GM19452 (cell line): Measurements from ENCODE around the gene DPF1.
"Not testable (repeated sequence)": the region's sequence is repeated elsewhere in the genome, so short reads cannot be mapped to it uniquely, and the experiment has no call there.

Experiments
- ATAC-seq: cut with Tn5 transposase; IDR thresholded peaks from one replicate; pipeline ENCODE4 v1.9.1; 2021; ENCODE audit not compliant: unreplicated experiment

The DPF1 gene

DNA sequence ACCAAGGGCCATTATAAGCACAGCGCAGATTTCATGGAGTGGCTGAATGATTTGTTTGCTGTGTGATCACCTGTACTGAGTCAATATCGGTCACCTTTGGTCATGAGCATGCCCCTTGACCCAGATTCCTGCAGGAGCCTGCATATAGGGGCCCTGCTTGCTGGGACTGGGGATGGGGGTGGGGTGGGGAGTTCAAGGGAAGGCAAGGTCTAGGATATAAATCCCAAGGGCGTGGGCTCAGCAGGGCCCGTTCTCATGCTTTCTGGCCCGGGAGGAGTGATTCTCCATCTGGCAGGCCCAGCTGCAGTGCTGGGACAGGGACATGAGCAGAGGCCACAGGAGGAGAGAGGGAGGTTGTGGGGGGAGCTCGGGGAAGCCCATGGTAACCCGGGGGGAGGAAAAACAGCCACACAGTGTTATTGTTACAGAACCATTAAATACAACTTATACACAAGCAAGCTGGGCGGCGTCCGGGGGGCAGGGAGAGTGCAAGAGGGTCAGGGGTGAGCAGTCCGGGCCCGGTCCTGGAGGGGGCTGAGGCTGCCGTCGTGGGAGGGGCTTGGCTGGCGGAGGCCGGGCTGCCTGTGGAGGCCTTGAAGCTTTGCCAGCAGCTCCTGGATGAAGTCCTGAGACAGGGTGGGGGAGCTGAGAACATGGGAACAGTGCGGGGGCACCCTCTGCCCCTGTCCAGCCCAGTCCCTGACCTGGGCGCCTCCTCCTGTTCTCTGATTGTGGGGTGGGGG, 27.0 kb upstream of the DPF1 start:
- no peak for ATAC-seq

DNA sequence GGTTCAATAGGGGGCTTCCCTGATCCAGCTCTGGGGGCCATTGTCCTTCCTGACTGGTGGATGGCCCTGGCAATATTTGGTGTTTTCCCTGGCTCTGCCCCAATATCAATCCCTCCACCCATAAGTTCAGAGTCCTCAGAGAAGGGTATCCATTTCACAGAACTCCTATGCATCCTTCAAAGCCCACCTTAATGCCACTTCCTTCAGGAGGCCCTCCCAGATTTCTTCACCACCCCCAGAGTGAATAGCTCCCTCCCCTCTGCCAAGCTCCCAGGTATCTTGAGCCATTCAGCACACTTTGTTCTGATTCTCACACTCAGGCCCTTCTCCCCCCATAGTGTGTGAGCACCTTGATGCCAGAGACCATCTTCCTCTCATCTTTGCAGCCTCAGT, 26.4 kb upstream of the DPF1 start:
- ATAC-seq, result no peak

DNA sequence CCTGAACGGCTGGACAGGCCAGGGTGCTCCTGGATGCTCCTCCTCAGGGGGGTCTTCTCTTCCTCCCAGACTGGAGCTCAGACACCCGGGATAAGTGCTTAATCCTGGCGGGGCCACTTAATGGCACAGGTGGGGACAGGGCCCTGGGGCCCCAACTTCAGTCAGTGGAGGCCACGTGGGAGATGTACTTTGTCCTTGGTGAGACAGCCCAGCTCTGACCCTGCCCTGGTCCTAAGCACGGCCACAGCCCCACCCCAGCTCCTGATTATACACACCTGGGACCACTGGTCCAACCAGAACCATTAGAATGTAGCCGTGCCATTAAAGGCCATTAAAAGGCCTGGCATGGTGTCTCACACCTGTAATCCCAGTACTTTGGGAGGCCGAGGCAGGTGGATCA, 24.4 kb upstream of the DPF1 start:
- no peak for ATAC-seq

DNA sequence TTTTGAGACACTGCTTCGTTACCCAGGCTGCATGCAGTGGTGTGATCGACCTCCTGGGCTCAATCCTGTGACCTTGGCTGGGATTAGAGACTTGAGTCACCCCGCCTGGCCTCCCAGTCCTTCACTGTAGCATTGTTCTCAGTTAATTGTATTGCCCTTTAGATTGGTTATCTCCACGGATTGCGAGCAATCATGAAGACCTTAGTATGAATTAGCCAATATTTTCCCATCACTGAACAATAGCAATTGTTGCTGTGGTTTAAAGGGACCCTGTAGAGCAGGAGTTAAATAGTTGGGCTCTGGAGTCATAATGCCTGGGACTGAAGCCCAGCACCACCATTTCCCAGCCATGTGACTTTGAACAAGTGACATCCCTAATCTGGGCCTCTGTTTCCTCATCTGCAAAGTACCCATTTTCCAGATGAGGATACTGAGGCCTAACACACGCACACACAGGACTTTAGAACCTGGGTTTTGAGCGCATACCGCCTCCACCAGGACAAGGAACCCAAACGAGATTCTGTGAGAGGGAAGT, 23.8 kb upstream of the DPF1 start:
- ATAC-seq, result no peak

DNA sequence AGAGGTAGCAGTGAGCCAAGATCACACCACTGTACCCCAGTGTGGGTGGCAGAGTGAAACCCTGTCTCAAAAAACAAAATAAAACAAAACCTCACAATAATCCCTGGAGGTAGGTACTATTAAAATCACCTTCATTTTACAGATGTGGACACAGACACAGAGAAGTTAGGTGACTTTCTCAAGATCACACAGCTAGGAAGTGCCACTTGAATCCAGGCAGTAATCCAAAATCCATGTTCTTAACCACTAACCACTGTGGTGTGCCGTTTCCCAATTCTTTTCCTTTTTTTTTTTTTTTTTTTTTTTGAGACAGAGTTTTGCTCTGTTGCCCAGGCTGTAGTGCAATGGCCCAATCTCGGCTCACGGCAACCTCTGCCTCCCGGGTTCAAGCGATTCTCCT, 23.1 kb upstream of the DPF1 start:
- no peak for ATAC-seq

DNA sequence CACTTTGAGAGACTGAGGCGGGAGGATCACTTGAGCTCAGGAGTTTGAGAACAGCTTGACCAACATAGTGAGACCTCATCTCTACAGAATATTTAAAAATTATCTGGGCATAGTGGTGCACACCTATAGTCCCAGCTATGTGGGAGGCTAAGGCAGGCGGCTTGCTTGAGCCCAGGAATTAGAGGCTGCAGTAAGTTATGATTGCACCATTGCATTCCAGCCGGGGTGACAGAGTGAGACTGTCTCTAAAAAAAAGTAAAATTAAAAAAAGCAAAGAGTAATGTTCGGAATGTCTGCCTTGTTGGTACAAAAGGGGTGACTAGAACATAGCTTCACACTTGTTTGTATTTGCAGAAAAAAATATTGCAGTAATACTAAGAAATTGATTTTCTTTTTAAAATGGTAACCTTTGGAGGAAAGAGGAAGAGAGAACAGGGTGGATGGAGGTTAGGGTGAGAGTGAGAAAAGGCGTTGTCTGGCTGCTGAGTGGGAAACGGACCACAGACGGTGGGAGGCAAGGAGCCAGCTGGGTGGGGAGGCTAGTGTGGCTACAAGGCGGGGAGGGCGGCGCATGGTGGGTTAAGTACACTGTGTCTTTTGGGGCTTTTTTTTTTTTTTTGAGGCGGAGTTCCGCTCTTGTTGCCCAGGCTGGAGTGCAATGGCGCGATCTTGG, 21.9 kb upstream of the DPF1 start:
- ATAC-seq, result no peak

DNA sequence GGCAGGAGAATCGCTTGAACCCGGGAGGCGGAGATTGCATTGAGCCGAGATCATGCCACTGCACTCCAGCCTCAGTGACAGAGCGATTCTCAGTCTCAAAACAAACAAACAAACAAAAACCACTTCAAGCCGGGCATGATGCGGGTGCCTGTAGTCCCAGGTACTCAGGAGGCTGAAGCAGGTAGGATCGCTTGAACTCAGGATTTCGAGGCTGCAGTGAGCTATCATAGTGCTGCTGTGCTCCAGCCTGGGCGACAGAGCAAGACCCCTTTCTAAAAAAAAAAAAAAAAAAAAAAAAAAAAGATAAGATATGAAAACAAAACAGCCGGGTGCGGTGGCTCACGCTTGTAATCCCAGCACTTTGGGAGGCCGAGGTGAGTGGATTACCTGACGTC, 19.3 kb upstream of the DPF1 start:
- ATAC-seq, result no peak

DNA sequence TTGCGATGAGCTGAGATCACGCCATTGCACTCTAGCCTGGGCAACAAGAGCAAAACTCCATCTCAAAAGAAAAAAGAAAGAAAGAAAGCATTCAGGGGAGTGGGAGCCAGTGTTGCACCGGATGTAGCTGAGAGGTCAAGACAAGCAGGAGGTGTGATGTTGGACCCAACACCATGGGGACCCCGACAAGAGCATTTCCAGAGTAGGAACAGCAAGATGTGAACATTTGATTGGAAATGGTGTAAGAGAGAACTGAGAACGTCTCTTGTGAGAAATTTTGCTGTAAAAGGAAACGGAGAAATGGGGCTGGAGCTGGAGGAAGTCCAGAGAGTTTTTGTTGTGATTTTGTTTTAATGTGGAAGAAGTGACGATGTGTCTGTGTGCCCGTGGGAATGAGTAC, 15.8 kb upstream of the DPF1 start:
- no peak for ATAC-seq

DNA sequence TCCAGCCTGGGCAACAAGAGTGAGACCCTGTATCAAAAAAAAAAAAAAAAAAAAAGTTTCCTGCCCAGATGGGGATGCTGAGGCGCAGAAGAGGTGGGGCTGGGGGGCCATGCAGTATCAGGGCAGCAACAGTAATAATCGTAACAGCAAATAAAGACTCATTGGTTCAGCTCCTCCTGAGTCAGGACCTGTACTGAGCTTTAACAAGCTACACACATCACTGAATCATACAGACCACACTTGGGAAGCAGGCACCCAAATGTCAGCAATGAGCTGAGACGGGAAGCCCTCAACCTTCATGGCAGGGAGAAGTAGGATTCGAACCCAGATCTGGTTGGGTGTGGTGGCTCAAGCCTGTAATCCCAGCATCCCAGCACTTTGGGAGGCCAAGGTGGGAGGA, 10.6 kb upstream of the DPF1 start:
- no peak for ATAC-seq

DNA sequence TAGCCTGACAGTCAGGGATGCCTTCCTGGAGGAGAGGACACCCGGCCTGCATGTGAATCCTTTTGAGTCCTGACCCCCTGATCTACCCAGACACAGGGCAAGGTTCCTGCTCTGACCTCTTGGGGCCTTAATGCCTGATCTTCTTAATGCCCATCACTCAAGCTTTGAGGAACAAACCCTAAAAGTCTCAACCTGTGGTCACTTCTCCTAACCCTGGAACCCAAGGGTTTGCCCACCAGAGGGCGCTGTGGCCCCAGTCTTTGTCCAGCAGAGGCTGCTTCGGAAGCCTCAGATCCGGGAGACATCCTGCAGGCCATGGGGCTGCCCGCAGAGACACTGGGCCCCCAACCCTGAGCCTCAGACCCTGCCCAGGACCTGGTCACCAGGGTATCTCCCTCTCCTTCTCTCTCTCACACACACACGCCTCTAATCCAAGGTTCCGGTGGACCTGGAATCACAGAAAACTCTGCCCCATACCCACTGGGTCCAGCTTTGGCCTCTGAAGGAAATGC, 9.8 kb upstream of the DPF1 start:
- no peak for ATAC-seq

DNA sequence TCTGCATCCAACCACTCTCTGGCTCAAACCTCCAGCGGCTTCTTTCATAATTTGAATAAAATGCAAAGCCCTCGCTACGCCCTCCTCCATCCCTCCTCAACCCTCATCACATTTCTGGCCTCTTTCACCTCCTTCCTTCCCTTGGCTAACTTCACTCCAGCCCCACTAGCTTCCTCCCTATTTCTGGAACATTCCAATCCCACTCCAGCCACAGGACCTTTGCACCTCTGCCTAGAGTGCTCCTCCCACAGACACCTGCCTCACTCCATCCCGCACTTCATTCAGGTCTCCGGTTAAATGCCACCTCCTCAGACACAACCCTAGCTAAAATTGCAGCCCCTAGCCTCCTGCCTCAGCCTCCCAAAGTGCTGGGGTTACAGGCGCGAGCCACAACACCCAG, 7.9 kb upstream of the DPF1 start:
- no peak for ATAC-seq

DNA sequence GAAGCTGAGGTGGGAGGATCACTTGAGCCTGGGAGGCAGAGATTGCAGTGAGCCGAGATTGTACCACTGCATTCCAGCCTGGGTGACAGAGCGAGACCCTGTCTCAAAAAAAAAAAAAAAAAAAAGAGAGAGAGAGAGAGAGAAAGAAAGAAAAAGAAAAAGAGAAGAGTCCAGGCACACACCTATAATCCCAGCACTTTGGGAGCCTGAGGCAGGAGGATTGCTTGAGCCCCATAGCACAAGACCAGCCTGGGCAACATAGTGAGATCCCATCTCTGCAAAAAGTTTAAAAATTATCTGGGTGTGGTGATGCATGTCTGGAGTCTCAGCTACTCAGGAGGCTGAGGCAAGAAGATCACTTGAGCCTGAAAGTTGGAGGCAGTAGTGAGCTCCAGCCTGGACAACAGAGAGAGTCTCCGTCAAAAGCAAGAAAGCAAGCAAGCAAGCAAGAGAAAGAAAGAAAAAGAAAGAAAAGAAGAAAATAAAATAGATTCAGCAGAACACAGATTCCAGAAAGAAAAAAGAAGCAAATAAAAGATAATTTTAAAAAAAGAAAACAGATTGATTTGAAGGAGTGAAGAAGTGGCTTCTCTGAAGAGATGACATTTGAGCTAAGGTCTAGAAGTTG, 6.6 kb upstream of the DPF1 start:
- ATAC-seq, result not testable (repeated sequence)

DNA sequence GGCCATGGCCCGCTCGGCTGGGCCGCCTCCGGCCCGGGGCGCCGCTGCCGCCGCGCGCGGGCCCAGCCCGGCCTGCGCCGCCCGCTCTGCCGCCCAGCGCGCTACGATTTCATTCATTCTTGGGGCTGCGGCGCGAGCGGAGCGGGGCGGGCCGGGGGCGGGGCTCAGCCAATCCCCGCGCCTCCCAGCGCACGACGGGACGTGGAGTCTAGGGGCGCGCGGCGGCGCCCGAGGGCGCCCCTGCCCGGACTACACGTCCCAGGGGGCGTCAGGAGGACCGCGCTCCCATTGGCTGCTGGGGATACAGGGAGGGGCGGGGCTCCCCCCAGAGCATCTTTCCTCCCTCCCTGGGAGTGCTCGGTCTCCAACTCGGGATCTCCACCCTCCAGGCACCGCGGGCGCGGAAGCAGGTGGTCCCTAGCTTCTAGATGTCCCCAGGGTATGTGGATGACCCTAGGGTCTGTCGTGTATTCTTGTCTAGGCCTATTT, 5.6 kb upstream of the DPF1 start:
- ATAC-seq, result no peak

DNA sequence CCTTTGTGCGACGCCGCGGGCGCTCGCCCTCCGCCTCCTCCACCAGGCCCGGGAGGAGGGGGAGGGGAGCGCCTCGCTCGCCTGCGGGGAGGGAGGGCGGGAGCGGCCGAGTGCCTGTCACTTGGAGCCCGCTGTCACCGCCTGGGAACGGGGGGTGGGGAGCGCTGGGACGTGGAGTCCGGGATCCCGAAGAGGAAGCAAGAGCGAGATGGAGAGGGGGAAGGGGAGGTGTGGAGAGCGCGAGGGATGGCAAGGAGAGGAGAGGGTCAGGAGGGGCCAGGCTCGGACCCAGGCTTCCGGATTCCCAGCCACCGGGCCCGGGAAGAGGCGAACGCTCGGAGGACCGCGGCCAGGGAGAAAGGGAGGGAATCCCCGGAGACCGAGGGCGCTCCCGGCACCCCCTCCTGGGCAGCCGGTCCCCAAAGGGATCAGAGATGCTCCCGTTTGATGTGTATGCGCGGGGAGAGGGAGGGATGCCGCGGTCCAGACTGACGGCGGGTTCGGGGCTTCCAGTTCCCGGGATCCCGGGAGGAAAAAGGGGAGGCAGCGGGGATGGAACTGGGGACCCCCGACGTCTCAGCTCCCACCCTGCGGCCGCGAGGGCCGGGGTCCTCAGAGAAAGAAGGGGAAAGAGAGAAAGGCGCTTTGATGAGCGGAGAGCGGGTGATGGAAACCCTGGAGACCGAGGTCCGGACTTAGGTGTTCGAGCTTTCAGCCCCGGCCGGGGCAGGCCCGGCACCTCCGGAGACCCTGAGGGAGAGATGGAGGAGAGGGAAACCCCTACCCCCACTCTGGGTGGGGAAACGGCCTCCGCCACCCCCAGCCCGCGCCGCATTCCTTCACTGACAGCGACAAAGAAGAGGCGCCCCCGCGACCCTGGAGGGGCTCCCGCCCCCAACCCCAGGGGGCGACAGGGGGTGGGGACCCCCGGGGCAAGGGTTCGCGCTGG, 4.7 kb upstream of the DPF1 start:
- ATAC-seq, result no peak

DNA sequence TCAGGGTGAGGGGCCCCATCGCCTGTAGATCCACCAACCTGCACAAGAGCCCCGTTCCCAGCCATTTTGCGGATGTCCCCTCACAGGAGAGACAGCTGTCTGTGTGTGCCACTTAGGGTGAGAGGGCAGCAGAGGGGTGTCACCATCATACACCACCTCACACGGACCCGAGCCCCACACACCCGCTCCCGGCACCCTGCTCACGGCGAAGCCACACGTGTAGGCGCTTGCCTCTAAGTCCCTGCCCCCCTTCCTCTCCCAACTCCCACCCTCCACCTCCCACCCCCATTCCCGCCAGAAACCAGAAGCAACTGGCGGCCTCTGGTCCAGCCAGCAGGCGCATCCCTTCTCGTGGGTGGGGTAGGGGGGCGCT, 4.0 kb upstream of the DPF1 start:
- ATAC-seq, result no peak

DNA sequence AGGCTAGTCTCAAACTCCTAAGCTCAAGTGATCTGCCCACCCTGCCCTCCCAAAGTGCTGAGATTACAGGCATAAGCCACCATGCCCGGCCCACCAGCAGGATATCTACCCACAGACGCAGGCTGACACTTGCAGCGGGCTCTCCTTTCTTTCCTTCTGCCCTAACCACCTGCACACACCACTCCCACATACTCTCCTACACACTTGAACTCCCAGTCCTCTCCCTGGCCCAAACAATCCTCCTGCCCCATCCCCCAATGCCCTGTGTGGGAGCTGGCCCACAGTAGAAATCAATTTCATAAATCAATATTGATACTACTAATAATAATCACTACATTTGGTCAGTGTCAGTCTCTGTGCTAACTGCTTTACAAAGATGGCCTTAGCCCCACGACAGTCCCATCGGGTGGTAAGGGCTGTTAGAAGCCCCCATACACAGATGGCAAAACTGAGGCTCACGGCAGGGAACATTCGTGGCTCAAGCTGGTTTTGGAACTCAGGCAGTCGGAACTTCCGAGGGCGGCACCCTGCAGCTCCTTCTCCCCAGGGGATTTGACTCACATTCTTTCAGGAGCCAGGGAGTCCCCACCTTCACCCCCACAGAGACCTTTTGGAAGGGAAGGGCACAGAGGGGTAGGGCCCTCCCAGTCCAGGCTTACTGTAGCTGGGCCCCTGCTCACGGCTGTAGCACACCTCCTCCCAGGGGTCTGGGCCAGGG, 3.4 kb upstream of the DPF1 start:
- no peak for ATAC-seq

DNA sequence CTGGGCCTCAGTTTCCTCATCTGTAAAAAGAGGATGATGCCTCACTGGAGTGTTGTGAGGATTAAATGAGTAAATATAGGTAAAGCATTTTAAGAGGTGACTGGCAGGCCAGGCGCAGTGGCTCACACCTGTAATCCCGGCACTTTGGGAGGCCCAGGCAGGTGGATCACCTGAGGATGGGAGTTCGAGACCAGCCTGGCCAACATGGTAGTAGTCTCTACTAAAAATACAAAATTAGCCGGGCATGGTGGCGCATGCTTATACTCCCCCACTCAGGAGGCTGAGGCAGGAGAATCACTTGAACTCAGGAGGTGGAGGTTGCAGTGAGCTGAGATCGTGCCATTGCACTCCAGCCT, 819 bp upstream of the DPF1 start:
- not testable (repeated sequence) for ATAC-seq

DNA sequence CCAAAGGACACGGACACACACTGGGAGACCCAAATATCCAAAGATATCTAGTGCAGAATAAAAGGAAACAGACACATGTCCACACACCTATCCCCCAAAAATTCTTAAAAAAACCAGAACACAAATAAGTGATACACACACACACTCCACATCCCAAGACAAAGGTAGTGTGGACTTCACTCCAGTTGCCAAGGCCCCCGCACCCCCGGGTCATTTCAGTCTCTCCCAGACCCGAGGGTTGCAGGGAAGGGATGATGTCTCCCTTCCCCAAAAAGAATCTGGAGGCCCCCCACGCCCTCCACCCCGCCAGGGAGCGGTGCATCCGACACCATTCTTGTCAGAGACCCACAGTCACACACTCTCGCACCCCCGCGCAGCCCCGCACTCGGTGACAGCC, 407 bp downstream of the DPF1 start:
- no peak for ATAC-seq

DNA sequence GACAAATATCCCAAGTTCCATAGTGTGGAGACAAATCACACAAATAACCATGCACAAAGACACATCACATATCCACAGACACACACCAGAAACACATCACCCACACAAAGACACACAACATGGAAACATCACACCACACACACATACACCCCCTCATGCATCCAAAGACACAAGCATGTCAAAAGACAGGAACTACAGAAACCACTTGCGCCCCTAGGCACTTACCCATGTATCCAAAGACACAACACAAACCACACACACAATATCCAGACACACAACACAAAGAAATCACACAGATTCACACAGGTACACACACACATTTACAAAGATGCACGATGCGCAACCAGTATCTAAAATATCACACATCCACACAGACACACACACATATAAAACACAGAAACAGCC, 901 bp downstream of the DPF1 start:
- ATAC-seq, result no peak
